Astrocyte of the hippocampus (primary cell): Measurements from ENCODE around the gene USP43.
A peak's percentile ranks its signal among the peaks of the same experiment; 100 is the strongest.

Source experiments
- DNase-seq: peaks from one replicate; pipeline ENCODE4 v3.0.0; 2011; ENCODE audit warnings: low read depth, low spot score

USP43 gene

DNA sequence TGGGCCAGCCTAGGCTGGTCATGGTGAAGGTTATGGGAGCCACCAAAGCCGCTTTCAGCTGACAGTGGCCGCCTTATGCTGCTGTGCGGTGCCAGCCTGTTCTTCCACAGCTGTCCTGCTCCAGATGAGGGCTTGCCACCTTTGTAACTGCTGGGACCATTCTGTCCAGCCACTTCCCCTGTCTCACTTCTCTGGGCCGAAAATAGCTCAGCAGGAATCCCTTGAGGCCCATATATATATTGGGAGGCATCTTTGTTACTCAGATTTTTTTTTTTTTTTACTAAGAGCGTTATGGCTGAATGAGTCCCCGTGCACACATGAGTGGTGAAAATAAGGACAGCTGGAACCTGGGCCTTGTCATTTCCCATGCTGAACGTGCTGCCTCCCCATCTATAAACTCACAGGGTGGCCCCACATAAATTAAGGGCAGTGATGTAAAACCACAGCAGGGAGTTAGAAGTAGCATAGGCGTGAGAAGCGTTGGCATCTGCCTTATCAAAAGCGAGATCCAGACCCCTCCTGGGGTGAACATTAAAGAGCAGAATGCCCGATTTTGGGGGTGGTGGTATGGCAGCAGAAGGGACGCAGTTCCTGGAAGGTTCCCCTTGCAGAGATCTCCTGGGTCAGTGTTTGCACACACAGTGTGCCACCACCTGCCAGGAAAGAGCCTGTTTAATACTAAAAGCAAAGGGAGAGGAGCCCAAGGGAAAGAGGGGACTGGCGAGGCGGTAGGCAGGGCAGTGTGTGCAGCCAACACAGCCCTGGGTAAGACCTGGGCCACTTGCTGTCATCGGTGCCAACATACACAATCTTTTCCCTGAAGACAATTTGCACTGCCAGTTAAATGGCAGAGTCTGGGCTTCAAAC lies 57.8 kb downstream of the USP43 start:
- DNase-seq = no peak

DNA sequence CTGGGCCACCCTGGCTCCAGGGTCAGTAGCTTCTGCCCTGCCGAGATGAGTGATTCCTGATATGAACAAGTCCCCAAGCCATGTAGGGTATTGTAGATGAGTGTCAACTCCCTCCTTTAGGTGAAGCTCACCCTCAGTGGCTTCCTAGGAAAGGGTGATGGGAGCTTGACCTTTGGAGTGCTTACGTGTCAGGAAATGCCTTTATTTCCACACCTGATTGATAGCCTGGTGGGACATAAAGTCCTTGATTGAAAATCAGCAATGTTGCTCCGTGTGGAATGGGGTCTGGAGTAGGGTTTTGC lies 58.4 kb downstream of the USP43 start:
- no peak for DNase-seq

DNA sequence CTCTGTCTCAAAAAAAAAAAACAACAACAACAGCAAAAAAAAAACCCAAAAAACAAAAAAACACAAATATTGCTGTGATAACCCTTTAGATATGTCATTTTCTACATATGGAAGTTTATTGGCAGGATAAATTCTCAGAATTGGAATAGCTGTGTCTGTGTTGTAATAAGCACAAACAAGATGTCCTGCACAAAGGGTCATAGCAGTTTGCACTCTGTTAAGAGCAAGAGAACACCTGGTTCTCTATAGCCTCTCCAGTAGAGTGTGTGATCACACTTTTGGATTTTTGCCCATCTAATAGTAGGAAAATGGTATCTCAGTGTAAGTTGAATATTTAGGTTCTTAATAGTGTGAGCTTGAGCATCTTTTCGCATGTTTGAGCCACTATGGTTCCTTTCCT lies 60.4 kb downstream of the USP43 start:
- DNase-seq = no peak

DNA sequence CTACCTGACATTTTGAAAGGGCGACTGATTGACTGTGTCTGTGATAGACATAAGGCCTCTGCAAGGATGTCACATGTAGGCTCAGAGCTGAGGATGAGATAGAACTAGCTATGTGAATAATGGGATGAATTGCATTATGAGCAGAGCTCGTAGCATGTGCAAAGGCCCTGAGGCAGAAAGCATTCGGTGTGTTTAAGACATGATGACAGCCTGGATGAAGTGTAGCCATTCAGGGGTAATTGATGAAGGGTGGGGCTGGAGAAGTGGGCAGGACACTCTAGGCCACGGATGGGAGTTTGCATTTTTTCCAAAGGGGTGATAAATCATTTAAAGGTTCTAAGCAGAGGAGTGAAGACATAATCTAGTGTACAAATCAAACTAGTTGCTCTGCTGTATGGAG lies 62.6 kb downstream of the USP43 start:
- DNase-seq = no peak

DNA sequence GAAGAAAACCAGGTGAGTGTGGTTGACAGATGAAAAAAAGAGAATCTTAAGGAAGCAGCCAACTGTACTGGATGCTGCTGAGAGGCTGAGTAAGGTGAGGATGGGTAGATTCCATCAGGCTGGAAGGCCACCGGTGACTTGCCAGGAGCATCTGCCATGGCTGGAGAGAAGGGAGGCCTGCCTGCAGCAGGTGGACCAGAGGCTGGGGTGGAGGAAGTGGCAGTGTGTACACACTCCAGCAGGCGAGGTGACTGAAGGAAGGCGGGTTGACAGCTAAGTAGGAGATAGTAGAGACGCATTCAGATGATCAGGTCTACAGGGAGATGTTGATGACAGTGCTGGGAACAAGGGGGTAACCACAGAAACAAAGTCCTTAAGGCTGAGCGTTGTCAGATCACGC lies 69.5 kb downstream of the USP43 start:
- DNase-seq = no peak

DNA sequence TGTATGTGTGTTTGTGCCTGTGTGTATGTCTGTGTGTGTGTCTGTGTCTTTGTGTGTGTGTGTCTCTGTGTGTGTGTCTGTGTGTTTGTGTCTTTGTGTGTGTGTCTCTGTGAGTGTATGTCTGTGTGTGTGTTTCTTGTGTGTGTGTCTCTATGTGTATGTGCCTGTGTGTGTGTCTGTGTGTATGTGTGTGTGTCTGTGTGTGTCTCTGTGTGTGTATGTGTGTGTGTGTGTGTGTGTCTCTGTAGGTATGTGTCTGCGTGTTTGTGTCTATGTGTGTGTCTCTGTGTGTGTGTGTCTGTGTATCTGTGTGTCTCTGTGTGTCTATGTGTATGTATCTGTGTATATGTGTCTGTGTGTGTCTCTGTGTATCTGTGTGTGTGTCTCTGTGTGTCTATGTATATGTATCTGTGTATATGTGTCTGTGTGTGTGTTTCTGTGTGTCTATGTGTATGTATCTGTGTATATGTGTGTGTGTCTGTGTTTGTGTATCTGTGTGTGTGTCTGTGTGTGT lies 70.2 kb downstream of the USP43 start:
- no peak for DNase-seq

DNA sequence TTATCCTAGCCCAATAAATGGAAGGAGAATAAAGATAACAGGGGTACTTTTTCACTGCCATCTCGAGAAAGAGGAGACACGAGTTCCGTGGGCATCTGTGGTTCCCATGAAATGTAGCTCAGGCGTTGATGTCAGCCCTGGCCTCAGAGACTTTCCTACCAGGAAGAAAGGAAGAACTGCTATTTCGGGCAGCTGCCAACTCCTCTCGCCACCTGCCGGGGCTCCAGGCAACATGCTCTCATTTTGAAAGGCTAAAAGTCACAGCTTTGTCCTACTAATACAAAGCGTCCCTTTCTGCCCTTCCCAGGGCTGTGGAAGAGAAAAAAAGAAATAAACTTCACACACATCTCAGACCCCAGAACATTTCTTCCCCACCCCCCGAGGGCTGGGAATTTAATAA lies 80.3 kb downstream of the USP43 start:
- DNase-seq = peak; percentile 46

DNA sequence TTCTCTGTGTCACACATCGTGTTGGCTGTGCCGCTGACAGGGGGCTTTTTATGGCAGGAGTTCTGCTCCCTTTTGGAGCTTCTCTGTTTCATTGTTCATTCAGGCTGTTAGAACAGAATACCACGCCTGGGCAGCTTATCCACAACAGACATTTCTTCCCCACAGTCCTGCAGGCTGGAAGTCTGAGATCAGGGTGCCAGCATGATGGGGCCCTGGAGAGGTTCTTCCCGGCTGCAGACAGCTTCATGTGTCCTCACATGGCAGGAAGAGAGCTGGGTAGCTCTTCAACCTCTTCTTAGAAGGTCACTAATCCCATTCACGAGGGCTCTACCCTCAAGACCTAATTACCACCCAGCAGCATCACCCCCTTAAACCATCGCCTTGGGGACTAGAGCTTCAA lies 81.0 kb downstream of the USP43 start:
- no peak for DNase-seq

DNA sequence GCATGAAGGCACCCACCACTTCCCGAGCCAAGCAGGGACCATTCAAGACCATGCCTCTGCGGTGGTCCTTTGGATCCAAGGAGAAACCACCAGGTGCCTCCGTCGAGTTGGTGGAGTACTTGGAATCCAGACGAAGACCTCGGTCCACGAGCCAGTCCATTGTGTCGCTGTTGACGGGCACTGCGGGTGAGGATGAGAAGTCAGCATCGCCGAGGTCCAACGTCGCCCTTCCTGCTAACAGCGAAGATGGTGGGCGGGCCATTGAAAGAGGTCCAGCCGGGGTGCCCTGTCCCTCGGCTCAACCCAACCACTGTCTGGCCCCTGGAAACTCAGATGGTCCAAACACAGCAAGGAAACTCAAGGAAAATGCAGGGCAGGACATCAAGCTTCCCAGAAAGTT lies 82.7 kb downstream of the USP43 start:
- DNase-seq = no peak

DNA sequence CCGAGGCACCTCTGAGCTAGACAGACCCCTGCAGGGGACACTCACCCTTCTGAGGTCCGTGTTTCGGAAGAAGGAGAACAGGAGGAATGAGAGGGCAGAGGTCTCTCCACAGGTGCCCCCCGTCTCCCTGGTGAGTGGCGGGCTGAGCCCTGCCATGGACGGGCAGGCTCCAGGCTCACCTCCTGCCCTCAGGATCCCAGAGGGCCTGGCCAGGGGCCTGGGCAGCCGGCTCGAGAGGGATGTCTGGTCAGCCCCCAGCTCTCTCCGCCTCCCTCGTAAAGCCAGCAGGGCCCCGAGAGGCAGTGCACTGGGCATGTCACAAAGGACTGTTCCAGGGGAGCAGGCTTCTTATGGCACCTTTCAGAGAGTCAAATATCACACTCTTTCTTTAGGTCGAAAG lies 83.2 kb downstream of the USP43 start:
- no peak for DNase-seq

DNA sequence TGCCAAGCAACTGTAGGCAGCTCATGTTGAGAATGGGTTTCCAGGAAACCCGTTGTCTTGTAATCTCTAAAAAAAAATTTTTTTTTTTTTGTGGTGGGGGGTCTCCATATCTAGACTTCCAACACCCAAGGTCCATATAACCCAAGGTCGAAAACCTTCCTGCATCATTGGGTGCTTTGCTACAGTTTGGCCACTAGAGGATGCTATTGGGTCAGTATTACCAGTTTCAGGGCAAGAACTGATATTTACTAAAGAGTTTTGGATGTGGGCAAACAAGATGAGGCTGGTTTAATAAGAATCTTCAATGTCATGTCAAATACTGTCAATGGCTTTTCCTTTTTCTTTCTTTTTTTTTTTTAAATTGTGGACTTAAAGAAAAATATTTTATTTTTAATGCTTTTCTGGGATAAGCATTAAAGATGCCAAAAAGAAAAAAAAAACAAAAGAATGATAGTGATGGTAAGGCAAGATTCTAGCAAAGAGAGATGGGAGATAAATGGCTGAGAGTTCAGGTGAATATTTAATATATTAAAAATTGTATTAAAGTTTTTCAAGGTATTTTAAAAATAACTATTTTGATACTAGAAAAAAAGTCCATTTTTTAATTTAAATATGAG lies 83.8 kb downstream of the USP43 start:
- peak; percentile 68 for DNase-seq

DNA sequence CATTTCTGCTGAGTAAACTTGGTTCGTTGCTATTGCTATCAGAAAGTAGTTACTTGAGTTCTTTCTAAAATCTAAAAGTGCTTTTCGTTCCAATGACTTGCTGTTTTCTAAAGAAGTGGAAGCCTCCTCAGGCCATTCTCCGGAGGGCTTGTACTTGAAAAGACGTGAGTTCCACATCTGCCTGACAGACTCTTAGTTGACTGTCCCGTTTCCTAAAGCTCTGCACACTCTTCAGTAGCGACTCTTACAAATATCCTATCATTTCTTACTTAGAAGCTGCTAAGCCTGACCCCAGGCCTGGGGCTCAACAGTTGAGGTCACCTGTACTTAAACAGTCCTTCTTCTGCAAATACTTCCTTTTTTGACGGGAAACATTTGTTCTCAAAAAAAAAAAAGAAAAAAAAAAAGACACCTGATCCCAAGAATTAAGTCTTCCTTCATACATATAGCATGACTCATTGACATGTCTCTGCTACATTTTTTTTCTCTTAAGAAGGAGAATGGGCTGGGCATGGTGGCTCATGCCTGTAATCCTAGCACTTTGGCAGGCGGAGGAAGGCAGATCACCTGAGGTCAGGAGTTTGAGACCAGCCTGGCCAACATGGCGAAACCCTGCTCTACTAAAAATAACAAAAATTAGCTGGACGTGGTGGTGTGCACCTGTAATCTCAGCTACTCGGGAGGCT lies 84.6 kb downstream of the USP43 start:
- DNase-seq = peak; percentile 7

DNA sequence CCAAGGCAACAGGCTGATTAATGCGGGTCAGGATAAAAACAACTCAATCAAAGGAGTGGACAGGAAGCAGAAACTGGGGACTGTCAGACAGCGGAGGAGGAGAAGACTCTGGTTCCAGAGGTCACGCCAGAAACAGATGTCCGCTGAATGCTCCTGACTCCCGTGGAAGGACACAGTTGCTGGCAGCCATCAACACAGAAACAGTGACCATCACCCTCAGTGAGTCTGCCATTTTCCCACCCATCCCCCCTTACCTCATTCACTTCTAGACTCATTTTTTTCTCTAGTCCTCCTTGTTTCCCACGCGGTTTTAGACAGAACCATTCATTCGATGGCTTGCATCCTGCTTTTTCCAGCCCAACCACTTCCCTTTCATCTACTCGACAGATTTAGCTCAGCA lies 105.2 kb downstream of the USP43 start:
- DNase-seq = no peak

DNA sequence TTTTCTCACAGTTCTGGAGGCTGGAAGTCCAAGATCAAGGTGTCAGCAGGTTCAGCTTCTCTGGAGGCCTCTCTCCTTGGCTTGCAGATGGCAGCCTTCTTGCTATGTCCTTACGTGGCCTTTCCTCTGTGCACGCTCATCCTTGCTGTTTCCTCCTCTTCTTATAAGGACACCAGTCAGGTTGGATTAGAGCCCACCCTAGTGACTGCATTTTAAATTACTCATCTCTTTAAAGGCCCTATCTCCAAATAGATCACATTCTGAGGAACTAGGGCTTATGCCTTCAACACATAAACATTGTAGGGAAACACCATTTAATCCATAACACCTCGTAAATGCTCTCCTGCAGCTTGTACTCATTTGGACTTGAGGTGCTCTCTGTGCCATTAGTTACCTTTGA lies 109.8 kb downstream of the USP43 start:
- DNase-seq = no peak

DNA sequence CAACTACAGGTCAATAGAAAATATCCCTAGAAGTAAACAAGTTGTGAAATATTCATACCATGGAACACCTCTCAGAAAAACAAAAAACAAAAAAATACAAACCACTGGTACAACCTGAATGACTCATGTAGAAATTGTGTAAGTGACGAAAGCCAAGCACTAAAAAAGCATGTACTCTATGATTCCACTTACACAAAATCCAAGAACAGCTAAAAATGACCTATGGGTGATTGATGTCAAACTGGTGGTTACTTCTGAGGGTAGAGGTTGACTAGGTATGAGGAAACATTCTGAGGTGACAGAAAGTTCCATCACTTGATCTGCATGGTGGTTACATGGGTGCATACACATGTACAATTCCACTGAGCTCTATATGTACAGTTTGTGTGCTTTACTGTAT lies 114.9 kb downstream of the USP43 start:
- no peak for DNase-seq

DNA sequence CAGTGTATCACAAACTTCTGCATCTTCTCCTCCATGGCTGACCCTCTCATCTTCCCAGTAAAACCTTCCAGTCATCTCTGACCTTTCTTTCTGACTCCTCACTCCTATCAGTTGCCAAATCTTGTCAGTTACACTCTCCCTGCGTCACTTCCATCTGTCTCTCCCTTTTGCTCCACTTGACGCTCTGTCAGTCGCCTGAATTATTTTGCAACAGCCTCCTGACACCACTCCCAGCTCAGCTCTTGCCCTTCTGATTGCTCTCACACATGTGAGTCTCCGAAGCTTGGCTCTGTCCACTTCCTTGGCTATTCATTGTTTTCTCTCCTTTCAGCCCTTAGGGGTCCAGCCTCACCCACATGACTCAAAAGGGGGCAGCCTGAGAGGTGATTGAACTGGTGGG lies 118.3 kb downstream of the USP43 start:
- DNase-seq = no peak

DNA sequence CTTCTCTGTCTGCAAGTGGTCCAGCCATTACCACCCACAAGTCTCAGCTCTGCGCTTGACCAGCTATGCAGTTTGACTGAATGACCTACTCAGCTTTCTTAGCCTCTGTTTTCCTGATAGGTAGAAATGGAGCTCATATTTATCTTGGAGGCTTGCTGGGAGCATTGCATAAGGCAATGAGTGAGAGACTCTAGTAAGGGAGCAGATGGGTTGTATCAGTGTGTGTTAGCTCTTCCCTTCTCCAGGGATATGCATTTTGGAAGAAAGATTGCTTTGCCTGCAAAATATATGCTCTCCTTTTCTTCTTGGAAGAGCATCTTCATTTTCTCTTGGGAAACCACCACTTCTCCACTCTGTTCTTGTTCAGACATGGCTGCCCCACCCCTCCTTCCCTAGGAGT lies 120.0 kb downstream of the USP43 start:
- DNase-seq = no peak

DNA sequence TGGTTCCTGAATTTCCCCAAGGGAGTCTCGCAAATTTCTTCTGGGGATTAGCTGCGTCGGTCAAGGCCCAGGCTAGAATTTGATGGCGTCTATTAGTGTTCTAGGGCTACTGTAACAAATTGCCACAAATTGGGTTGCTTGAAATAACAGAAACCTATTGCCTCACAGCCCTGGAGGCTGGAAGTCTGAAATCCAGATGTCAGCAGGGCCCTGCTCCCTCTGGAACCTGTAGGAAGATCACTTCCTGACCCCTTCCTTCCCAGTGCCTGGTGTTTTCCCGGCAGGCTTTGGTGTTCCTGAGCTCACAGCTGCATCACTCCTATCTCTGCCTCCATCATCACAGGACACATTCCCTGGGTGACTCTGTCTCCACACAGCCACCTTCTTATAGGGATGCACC lies 121.7 kb downstream of the USP43 start:
- no peak for DNase-seq

DNA sequence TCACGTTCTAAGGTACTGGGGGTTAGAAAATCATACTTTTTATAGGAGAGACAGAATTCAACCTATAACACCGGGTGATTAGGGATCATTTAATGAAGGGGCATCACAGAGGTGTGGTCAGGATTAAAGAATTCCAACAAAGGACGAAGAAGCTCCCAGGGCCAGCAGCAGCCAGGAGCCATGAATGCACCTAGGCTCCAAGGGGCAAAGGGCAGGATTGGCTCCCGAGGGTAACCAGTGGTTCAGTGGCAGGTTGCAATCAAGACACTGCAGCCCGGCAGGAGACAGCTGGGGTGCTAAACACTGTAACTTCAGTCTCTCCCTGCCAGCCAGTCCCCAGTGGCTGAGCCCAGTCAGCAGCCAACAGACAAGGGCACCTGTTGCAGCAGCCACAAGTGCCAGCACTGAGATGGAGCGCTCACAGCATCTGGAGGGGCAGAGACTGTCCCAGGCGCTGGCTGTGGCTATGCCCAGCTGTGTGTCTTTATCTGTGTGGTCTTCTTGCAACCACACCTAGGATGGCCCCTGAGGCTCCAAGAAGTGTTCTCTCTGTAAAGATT lies 122.2 kb downstream of the USP43 start:
- DNase-seq = no peak

DNA sequence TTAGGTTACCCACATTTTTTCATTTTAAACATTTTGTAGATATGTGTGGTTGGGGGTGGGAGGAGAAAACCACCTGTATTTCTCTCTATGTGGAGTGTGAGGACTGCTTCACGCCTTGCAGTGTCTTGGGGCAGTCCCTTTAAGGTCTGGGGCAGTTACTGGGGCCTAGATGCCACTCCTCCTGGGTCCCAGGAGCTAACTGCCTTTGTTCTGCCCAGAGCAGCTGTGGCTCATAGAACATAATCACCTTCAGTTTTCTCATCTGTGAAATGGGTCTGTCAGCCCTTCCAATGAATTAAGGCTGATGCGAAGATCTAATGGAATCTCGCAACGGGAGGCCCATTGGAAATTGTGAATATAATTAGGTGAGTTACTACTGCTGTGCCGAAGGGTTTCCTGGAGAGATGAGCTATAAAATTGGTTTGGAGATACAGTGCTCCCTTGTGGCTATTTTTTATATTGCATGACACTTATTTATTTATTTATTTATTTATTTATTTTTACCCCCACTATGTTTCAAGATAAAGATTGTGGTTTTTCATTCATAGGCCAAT lies 123.1 kb downstream of the USP43 start:
- DNase-seq = peak; percentile 40

DNA sequence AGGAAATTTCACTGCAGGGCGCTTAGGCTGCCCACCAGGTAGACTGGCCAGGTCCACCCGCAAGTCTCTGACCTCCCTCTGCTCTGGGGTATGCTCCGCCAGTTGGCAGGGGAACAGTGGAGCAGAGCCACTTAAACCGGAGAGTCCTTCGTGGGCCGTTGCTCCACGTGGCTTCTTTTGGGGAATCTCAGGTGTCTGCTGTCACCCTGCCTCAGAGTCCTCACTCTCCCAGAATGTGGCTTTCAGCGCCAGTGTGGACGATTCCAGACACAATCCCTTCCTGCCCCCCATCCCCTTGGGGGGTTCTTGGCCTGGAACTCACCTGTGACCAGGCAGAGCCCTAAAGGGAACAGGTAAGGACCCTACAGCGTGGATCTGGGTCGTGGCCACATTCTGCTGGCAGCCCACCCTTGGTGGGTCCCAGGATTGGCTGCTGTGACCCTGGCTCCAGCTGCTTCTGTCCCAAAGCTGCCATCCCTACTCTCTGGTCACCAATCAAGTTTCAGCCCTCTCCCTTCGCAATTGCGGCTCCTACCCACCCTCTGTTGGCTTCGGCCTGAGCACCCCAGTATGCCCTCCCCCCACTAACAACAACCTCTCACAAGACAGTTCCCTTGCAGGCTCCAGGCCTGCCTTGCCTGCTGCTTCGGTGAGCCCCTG lies 123.8 kb downstream of the USP43 start:
- DNase-seq = no peak

DNA sequence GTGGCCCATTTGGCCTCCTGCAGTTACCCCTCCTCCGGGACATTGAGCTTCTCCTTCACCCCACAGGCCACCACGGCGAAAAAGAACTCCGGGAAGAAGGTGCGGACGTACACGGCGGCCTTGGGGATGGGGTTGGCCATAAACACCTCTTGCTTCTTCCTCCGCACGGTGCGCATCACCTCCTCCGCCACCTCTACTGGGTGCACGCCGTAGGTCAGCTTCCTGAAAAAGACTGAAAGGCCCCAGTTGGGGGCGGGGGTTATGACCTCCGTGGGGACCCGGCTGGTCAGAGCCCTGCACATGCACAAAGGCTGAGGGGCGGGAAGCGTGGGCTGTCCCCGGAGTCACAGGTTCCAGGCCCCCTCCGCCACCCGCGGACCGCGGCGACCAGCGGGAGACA lies 126.1 kb downstream of the USP43 start:
- DNase-seq = no peak
